Chondrocyte (in vitro differentiated cells): Measurements from ENCODE around the gene FARP1. TPM values are rescaled to one million over a fixed set of nuclear protein-coding genes. Genes with fewer than 3 reads are reported as not detected.
A peak's percentile ranks its signal among the peaks of the same experiment; 100 is the strongest.

Experiments used
- DNase-seq: peaks from one replicate; pipeline ENCODE4 v3.0.0; 2021; ENCODE audit warnings: mixed read lengths, low spot score
- H3K27ac Mint-ChIP-seq: one replicate; pipeline ENCODE4 v1.8.0; 2021; ENCODE audit warnings: mild to moderate bottlenecking, moderate library complexity, mixed read lengths; ENCODE audit not compliant: unreplicated experiment
- H3K27me3 Mint-ChIP-seq: 2 replicates; pipeline ENCODE4 v1.8.0; 2021; ENCODE audit warnings: low read depth, mixed read lengths
- H3K36me3 Mint-ChIP-seq: 2 replicates; pipeline ENCODE4 v1.8.0; 2021; ENCODE audit warnings: low read depth, mixed read lengths
- H3K4me1 Mint-ChIP-seq: 2 replicates; pipeline ENCODE4 v1.8.0; 2021; ENCODE audit warnings: low read depth, mild to moderate bottlenecking, mixed read lengths
- H3K4me3 Mint-ChIP-seq: one replicate; pipeline ENCODE4 v1.8.0; 2021; ENCODE audit warnings: mild to moderate bottlenecking, moderate library complexity, mixed read lengths; ENCODE audit not compliant: unreplicated experiment
- H3K9me3 Mint-ChIP-seq: 2 replicates; pipeline ENCODE4 v1.8.0; 2021; ENCODE audit warnings: low read depth, mixed read lengths
- total RNA-seq: library from RNA; stranded (reverse); gene quantifications from 3 replicates; pipeline ENCODE4 v1.2.1, GENCODE V29; 2021
- TF ChIP-seq, protein P1 (sequence below): fragments of 200-600 bp; sonication (generic); IDR thresholded peaks from 2 replicates; pipeline ENCODE4 v1.5.0; 2021; ENCODE audit warnings: antibody characterized with exemption, mild to moderate bottlenecking, moderate library complexity

FARP1 gene
- total RNA-seq, 1 donor from 2014 or later, result 331 TPM

- TF ChIP-seq, protein P1, sequence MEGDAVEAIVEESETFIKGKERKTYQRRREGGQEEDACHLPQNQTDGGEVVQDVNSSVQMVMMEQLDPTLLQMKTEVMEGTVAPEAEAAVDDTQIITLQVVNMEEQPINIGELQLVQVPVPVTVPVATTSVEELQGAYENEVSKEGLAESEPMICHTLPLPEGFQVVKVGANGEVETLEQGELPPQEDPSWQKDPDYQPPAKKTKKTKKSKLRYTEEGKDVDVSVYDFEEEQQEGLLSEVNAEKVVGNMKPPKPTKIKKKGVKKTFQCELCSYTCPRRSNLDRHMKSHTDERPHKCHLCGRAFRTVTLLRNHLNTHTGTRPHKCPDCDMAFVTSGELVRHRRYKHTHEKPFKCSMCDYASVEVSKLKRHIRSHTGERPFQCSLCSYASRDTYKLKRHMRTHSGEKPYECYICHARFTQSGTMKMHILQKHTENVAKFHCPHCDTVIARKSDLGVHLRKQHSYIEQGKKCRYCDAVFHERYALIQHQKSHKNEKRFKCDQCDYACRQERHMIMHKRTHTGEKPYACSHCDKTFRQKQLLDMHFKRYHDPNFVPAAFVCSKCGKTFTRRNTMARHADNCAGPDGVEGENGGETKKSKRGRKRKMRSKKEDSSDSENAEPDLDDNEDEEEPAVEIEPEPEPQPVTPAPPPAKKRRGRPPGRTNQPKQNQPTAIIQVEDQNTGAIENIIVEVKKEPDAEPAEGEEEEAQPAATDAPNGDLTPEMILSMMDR, result no peak
- peak overlapping the region; percentile 91 for H3K27ac Mint-ChIP-seq
- H3K27me3 Mint-ChIP-seq, result no peaks in the 10 kb centered on the region
- no peaks in the 10 kb centered on the region for H3K9me3 Mint-ChIP-seq
- H3K36me3 Mint-ChIP-seq, result peaks cover 2% of the 10 kb centered on the region
- no peak overlapping the region for H3K4me3 Mint-ChIP-seq
- H3K4me1 Mint-ChIP-seq, result peaks cover 88% of the 10 kb centered on the region
- DNase-seq, result no peak
Measured at GRCh38 chr13:98233127-98233526, 90.2 kb downstream of the FARP1 start.

GRCh38 chr13:98234348-98234747 is 91.5 kb downstream of the FARP1 start:
- no peak for DNase-seq
- H3K9me3 Mint-ChIP-seq, result no peaks in the 10 kb centered on the region
- peaks cover 2% of the 10 kb centered on the region for H3K36me3 Mint-ChIP-seq
- peak overlapping the region; percentile 91 for H3K27ac Mint-ChIP-seq
- H3K4me3 Mint-ChIP-seq, result no peak overlapping the region
- peaks cover 89% of the 10 kb centered on the region for H3K4me1 Mint-ChIP-seq
- no peaks in the 10 kb centered on the region for H3K27me3 Mint-ChIP-seq
- TF ChIP-seq, protein P1, result no peak

- Mint-ChIP-seq H3K4me3 (no peak overlapping the region), H3K36me3 (peaks cover 3% of the 10 kb centered on the region), H3K9me3 (no peaks in the 10 kb centered on the region), H3K27me3 (no peaks in the 10 kb centered on the region), H3K27ac (peak overlapping the region; percentile 65), H3K4me1 (peaks cover 82% of the 10 kb centered on the region)
- TF ChIP-seq, protein P1, result no peak
- no peak for DNase-seq
Measured at GRCh38 chr13:98236197-98236596, 93.3 kb downstream of the FARP1 start.

- Mint-ChIP-seq H3K4me3 (no peak overlapping the region), H3K9me3 (no peaks in the 10 kb centered on the region), H3K36me3 (peaks cover 3% of the 10 kb centered on the region), H3K27ac (no peak overlapping the region), H3K4me1 (peaks cover 78% of the 10 kb centered on the region), H3K27me3 (no peaks in the 10 kb centered on the region)
- TF ChIP-seq, protein P1, result no peak
- no peak for DNase-seq
Measured at GRCh38 chr13:98237331-98237730, 94.4 kb downstream of the FARP1 start.

- H3K27ac Mint-ChIP-seq, result peak overlapping the region; percentile 71
- H3K9me3 Mint-ChIP-seq, result no peaks in the 10 kb centered on the region
- TF ChIP-seq, protein P1, result no peak
- H3K4me3 Mint-ChIP-seq, result no peak overlapping the region
- no peaks in the 10 kb centered on the region for H3K27me3 Mint-ChIP-seq
- H3K36me3 Mint-ChIP-seq, result peaks cover 5% of the 10 kb centered on the region
- no peak for DNase-seq
- H3K4me1 Mint-ChIP-seq, result peaks cover 73% of the 10 kb centered on the region
Measured at GRCh38 chr13:98239162-98240076, 96.5 kb downstream of the FARP1 start.
